ENCODE results near the gene RFPL2. TPM values are rescaled to one million over a fixed set of nuclear protein-coding genes. Genes with fewer than 3 reads are reported as not detected.
"Not testable (repeated sequence)": the region's sequence is repeated elsewhere in the genome, so short reads cannot be mapped to it uniquely, and the experiment has no call there.

RFPL2 gene
- total RNA-seq, 1 donor from 2014 or later: 0.13 TPM

GRCh38 chr22:32164075-32164860, 40.6 kb downstream of the RFPL2 start:
- DNase-seq (ENCODE audit: low read depth in 2 of 2): no peak

GRCh38 chr22:32160411-32160810, 44.5 kb downstream of the RFPL2 start:
- DNase-seq (ENCODE audit: low read depth in 2 of 2): not testable (repeated sequence)

- DNase-seq (ENCODE audit: low read depth in 2 of 2): no peak
Measured at GRCh38 chr22:32158712-32159533, 46.0 kb downstream of the RFPL2 start, which contains the start of gene C22orf42. C22orf42 (minus strand) TSS chr22:32159303; CDS start chr22:32159215, 88 bp downstream.

- DNase-seq (ENCODE audit: low read depth in 2 of 2): not testable (repeated sequence)
Measured at GRCh38 chr22:32157632-32158031, 47.2 kb downstream of the RFPL2 start.

- not testable (repeated sequence) for DNase-seq (ENCODE audit: low read depth in 2 of 2)
Measured at GRCh38 chr22:32154727-32155126, 50.1 kb downstream of the RFPL2 start.

- not testable (repeated sequence) for DNase-seq (ENCODE audit: low read depth in 2 of 2)
Measured at GRCh38 chr22:32151641-32152040, 53.2 kb downstream of the RFPL2 start.

- DNase-seq (ENCODE audit: low read depth in 2 of 2): not testable (repeated sequence)
Measured at GRCh38 chr22:32150647-32151046, 54.2 kb downstream of the RFPL2 start.

- not testable (repeated sequence) for DNase-seq (ENCODE audit: low read depth in 2 of 2)
Measured at GRCh38 chr22:32148372-32148771, 56.5 kb downstream of the RFPL2 start.

- DNase-seq (ENCODE audit: low read depth in 2 of 2): not testable (repeated sequence)
Measured at GRCh38 chr22:32147128-32147527, 57.7 kb downstream of the RFPL2 start.

GRCh38 chr22:32144496-32145274, 60.2 kb downstream of the RFPL2 start:
- no peak for DNase-seq (ENCODE audit: low read depth in 2 of 2)

- peak; percentile 33 to 52 for DNase-seq (ENCODE audit: low read depth in 2 of 2)
Measured at GRCh38 chr22:32142600-32142999, 62.3 kb downstream of the RFPL2 start.

GRCh38 chr22:32140688-32141087, 64.2 kb downstream of the RFPL2 start:
- not testable (repeated sequence) for DNase-seq (ENCODE audit: low read depth in 2 of 2)

Other genes starting within 250 kb of the RFPL2 start
- under 0.01 TPM in 2 replicates for gene SLC5A1, start 161.8 kb downstream of the RFPL2 start, total RNA-seq
- gene C22orf42, start 45.8 kb downstream of the RFPL2 start, total RNA-seq: not detected in 2 replicates
- 3.0 and 4.6 TPM in 2 replicates for gene SLC5A4, start 50.3 kb upstream of the RFPL2 start, total RNA-seq
- not detected in 2 replicates for gene RFPL3, start 152.8 kb upstream of the RFPL2 start, total RNA-seq
- gene RTCB, start 207.2 kb upstream of the RFPL2 start, total RNA-seq: 127 and 129 TPM in 2 replicates